ENCODE data around the gene FBRSL1.

FBRSL1 gene

DNA sequence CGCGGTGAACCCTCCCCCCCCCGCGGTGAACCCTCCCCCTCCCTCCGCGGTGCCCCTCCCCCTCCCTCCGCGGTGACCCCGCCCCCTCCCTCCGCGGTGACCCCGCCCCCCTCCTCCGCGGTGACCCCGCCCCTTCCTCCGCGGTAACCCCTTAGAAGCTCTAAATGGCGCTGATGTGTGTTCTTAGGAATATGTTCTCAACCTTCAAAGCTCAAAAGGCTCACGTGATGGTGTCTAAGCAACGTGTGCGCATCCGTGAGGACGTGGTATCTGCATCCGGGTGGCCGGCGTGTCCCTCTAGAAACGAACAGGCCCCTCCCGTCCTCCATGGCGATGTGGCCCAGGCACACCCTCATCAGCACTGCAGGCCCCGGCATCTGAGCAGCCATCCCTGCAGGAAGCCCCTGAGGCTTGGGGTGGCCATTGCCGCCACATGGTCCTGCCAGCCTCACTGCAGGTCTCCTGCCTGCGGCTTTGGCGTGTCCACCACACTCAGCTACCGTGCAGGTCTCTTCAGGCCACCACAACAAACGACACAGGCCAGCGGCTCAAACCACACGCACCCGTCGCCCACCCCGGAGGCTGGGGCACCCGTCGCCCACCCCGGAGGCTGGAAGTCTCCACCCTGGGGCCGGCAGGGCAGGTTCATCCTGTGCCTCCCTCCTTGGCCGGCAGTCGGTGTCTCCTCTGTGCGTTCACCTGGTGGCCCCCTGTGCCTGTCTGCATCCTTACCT is 14.5 kb upstream of the FBRSL1 start:
- TF ChIP-seq POLR2A (IDR thresholded peaks at IDR 0.05; ENCODE audit: extremely low read depth, insufficient read length) (no peak), MAX (IDR thresholded peaks at IDR 0.05; ENCODE audit: low read depth, low read length) (no peak), CTCF (IDR thresholded peaks at IDR 0.05; ENCODE audit: low read depth, low read length) (no peak), MYC (IDR thresholded peaks at IDR 0.05; ENCODE audit: low read depth, low read length) (no peak)
- no peak for DNase-seq (ENCODE audit: low read depth)
- H3K4me3 ChIP-seq (ENCODE audit: low read depth, low read length), result no peak overlapping the region

DNA sequence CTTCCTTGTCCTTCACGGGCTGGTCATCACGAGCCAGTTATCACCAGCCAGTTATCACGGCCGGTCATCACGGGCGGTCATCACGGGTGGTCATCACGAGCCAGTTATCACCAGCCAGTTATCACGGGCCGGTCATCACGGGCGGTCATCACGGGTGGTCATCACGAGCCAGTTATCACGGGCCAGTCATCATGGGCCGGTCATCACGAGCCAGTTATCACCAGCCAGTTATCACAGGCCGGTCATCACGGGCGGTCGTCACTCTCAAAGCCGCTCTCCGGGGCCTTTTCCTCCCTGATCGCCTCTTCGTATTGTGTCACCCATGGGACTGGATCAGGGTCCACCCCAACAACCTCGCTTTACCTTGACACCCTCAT is 13.9 kb upstream of the FBRSL1 start:
- H3K4me3 ChIP-seq (ENCODE audit: low read depth, low read length), result no peak overlapping the region
- TF ChIP-seq MYC (IDR thresholded peaks at IDR 0.05; ENCODE audit: low read depth, low read length) (no peak), POLR2A (IDR thresholded peaks at IDR 0.05; ENCODE audit: extremely low read depth, insufficient read length) (no peak), MAX (IDR thresholded peaks at IDR 0.05; ENCODE audit: low read depth, low read length) (no peak), CTCF (IDR thresholded peaks at IDR 0.05; ENCODE audit: low read depth, low read length) (no peak)
- no peak for DNase-seq (ENCODE audit: low read depth)

GRCh38 chr12:132476421-132476820 is 13.5 kb upstream of the FBRSL1 start:
- no peak for TF ChIP-seq POLR2A (IDR thresholded peaks at IDR 0.05; ENCODE audit: extremely low read depth, insufficient read length)
- no peak for DNase-seq (ENCODE audit: low read depth)
- H3K4me3 ChIP-seq (ENCODE audit: low read depth, low read length), result no peak overlapping the region

DNA sequence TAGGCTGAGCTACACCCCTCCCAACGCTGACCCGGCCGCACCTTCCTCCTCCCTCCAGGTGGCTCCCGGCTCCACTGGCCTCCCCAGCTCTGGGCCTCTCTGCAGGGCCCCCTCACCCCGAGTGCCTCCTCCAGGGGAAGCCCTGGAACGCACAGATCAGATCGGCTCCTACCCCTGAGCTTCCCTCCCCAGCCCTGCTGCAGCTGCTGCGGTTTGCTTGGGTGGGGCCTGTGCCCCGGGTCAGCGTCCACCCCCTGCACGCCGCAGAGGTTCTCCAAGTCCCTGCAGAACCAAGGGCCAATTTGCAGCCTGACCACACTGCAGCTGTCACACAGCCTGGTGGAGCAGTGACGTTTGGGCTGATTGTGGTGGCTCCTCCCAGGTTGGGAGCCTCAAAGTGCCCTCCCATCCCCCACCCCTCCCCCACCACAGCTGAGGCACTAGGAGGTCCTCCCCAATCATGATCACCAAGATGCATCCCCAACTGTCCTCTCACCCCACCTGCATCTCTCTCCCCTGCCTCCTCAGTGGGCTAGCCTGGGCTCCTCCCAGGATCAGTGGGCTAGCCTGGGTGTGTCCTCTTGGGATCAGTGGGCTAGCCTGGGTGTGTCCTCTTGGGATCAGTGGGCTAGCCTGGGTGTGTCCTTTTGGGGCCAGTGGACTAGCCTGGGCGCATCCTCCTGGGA is 12.8 kb upstream of the FBRSL1 start:
- no peak for TF ChIP-seq MYC (IDR thresholded peaks at IDR 0.05; ENCODE audit: low read depth, low read length)
- DNase-seq (ENCODE audit: low read depth), result peak; percentile 85
- H3K4me3 ChIP-seq (ENCODE audit: low read depth, low read length), result no peak overlapping the region

GRCh38 chr12:132477703-132478432 is 12.1 kb upstream of the FBRSL1 start:
- no peak overlapping the region for H3K4me3 ChIP-seq (ENCODE audit: low read depth, low read length)
- peak; percentile 47 for DNase-seq (ENCODE audit: low read depth)
- no peak for TF ChIP-seq MYC (IDR thresholded peaks at IDR 0.05; ENCODE audit: low read depth, low read length)

GRCh38 chr12:132478433-132478803 is 11.5 kb upstream of the FBRSL1 start:
- no peak overlapping the region for H3K4me3 ChIP-seq (ENCODE audit: low read depth, low read length)
- DNase-seq (ENCODE audit: low read depth), result no peak
- TF ChIP-seq MAX (IDR thresholded peaks at IDR 0.05; ENCODE audit: low read depth, low read length) (no peak), MYC (IDR thresholded peaks at IDR 0.05; ENCODE audit: low read depth, low read length) (no peak), CTCF (IDR thresholded peaks at IDR 0.05; ENCODE audit: low read depth, low read length) (no peak), POLR2A (IDR thresholded peaks at IDR 0.05; ENCODE audit: extremely low read depth, insufficient read length) (no peak)

DNA sequence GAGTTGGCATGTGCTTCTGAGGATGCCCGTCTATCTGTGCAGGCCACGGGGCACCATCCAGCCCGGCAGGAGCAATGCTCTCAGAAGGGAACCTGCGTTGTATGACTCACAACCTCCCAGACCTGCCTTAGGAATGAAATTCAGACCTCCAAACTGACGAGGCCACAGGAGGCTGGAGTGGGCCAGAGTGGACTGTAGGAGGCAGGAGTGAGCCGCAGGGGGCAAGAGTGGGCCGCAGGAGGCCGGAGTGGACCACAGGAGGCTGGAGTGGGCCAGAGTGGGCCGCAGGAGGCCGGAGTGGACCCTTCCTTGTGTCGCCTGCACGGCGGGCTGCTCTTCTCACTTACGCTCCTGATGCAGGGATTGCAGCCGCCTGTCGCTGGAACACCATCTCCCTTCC is 11.1 kb upstream of the FBRSL1 start:
- TF ChIP-seq MAX (IDR thresholded peaks at IDR 0.05; ENCODE audit: low read depth, low read length) (no peak), CTCF (IDR thresholded peaks at IDR 0.05; ENCODE audit: low read depth, low read length) (peak; percentile 47), POLR2A (IDR thresholded peaks at IDR 0.05; ENCODE audit: extremely low read depth, insufficient read length) (no peak), MYC (IDR thresholded peaks at IDR 0.05; ENCODE audit: low read depth, low read length) (no peak)
- H3K4me3 ChIP-seq (ENCODE audit: low read depth, low read length), result no peak overlapping the region
- peak; percentile 56 for DNase-seq (ENCODE audit: low read depth)
